OCI-LY3 (cell line): ENCODE data around the gene NAV2.

Source experiments
- H2AFZ ChIP-seq: fragments of 200-600, 300-600 bp; shearing (Covaris generic); 2 replicates; pipeline ENCODE4 v1.6.0; 2014; ENCODE audit warnings: antibody characterized with exemption, low read depth, low read length
- H3K27ac ChIP-seq: fragments of 200-600, 300-600 bp; sonication (generic); 2 replicates; pipeline ENCODE4 v1.5.1; 2014; ENCODE audit warnings: mild to moderate bottlenecking, low read length, moderate library complexity, mixed read lengths
- H3K27me3 ChIP-seq: fragments of 200-600, 300-600 bp; sonication (generic); 2 replicates; pipeline ENCODE4 v1.6.1; 2014; ENCODE audit warnings: low read depth, low read length, mixed read lengths
- H3K36me3 ChIP-seq: fragments of 200-600, 300-600 bp; sonication (generic); replicated peaks from 2 replicates; pipeline ENCODE3; 2014; ENCODE audit warnings: low read depth, low read length, mixed read lengths
- H3K4me1 ChIP-seq: fragments of 300-600, 200-600 bp; sonication (generic); 2 replicates; pipeline ENCODE4 v1.6.1; 2014; ENCODE audit warnings: low read length, mixed read lengths
- H3K4me2 ChIP-seq: fragments of 200-600, 300-600 bp; sonication (generic); 2 replicates; pipeline ENCODE4 v1.6.1; 2014; ENCODE audit warnings: low read length, mixed read lengths
- H3K4me3 ChIP-seq: fragments of 300-600, 200-600 bp; sonication (generic); 2 replicates; pipeline ENCODE4 v1.5.1; 2014; ENCODE audit warnings: antibody characterized with exemption, mild to moderate bottlenecking, low read length, moderate library complexity
- H3K79me2 ChIP-seq: fragments of 300-600, 200-600 bp; shearing (Covaris generic); 2 replicates; pipeline ENCODE4 v1.6.1; 2014; ENCODE audit warnings: mild to moderate bottlenecking, low read length, mixed read lengths
- H3K9ac ChIP-seq: fragments of 300-600, 200-600 bp; shearing (Covaris generic); 2 replicates; pipeline ENCODE4 v1.6.0; 2014; ENCODE audit warnings: mild to moderate bottlenecking, low read length, moderate library complexity
- H3K9me3 ChIP-seq: fragments of 200-600, 300-600 bp; shearing (Covaris generic); 2 replicates; pipeline ENCODE4 v1.6.1; 2014; ENCODE audit warnings: low read length, mixed read lengths; ENCODE audit not compliant: insufficient read depth
- H4K20me1 ChIP-seq: fragments of 200-600, 300-600 bp; sonication (generic); 2 replicates; pipeline ENCODE4 v1.6.1; 2016; ENCODE audit warnings: low read length, mixed read lengths; ENCODE audit not compliant: insufficient read depth
- EZH2phosphoT487 ChIP-seq: fragments of 200-600 bp; shearing (Covaris generic); IDR thresholded peaks from 2 replicates; pipeline ENCODE4 v1.6.1; 2018; ENCODE audit warnings: antibody characterized with exemption, mixed run types, low read depth
- TF ChIP-seq, protein P1 (sequence below): fragments of 200-600, 300-600 bp; sonication (generic); IDR thresholded peaks from 2 replicates; pipeline ENCODE4 v1.5.1; 2014; ENCODE audit warnings: antibody characterized with exemption, low read length, low read depth

The NAV2 gene

DNA sequence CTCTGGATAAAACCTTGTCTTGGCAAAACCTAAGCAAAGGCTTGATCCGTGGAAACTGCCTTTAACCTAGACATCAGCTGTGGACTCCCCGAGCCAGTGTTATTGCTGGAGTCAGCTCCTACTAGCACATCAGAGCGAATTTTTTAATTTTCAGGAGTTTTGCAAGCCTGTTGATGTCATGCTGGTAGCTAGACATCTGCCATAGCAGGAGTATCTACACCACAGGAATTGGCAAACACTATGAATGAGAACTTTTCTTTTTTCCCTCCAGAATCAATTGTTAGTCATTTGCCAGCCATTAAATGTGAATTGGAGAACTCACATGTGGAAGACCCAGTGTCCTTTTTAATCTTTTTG is 201.2 kb downstream of the NAV2 start:
- Histone ChIP-seq H3K9me3 (no peaks in the 10 kb centered on the region), H3K27ac (no peak overlapping the region), H3K27me3 (peaks cover 59% of the 10 kb centered on the region), H3K4me3 (no peak overlapping the region), H3K36me3 (no peaks in the 10 kb centered on the region), H3K9ac (no peak overlapping the region), H2AFZ (no peak overlapping the region), H3K79me2 (no peaks in the 10 kb centered on the region), H3K4me1 (no peaks in the 10 kb centered on the region), H4K20me1 (no peaks in the 10 kb centered on the region), H3K4me2 (no peak overlapping the region)
- no peak for TF ChIP-seq EZH2phosphoT487
- TF ChIP-seq, protein P1, sequence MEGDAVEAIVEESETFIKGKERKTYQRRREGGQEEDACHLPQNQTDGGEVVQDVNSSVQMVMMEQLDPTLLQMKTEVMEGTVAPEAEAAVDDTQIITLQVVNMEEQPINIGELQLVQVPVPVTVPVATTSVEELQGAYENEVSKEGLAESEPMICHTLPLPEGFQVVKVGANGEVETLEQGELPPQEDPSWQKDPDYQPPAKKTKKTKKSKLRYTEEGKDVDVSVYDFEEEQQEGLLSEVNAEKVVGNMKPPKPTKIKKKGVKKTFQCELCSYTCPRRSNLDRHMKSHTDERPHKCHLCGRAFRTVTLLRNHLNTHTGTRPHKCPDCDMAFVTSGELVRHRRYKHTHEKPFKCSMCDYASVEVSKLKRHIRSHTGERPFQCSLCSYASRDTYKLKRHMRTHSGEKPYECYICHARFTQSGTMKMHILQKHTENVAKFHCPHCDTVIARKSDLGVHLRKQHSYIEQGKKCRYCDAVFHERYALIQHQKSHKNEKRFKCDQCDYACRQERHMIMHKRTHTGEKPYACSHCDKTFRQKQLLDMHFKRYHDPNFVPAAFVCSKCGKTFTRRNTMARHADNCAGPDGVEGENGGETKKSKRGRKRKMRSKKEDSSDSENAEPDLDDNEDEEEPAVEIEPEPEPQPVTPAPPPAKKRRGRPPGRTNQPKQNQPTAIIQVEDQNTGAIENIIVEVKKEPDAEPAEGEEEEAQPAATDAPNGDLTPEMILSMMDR = no peak

DNA sequence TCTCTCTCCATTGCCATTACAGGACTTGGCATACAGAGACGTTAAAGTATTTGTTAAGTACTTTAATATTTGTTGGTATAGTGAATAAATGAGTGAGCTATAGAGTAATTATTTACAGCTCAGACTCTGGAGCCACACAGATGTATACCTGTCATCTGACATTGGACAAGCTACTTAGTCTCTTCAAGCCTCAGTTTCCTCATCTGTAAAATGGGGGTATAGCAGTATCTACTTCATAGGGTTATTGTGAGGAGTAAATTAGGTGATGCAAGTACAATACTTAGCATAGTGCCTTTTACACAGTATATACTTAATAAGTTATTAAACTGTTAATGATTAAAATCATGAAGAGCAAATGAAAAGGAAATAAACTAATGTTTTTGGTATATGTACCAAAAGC is 203.2 kb downstream of the NAV2 start:
- peaks cover 57% of the 10 kb centered on the region for H3K27me3 ChIP-seq
- H3K9me3 ChIP-seq = no peaks in the 10 kb centered on the region
- no peak overlapping the region for H3K4me2 ChIP-seq
- H3K27ac ChIP-seq = no peak overlapping the region
- H3K4me3 ChIP-seq = no peak overlapping the region
- no peak overlapping the region for H2AFZ ChIP-seq
- H3K9ac ChIP-seq = no peak overlapping the region
- TF ChIP-seq, protein P1 = no peak
- TF ChIP-seq EZH2phosphoT487 = no peak
- H3K79me2 ChIP-seq = no peaks in the 10 kb centered on the region
- no peaks in the 10 kb centered on the region for H3K4me1 ChIP-seq
- H4K20me1 ChIP-seq = no peaks in the 10 kb centered on the region
- no peaks in the 10 kb centered on the region for H3K36me3 ChIP-seq

DNA sequence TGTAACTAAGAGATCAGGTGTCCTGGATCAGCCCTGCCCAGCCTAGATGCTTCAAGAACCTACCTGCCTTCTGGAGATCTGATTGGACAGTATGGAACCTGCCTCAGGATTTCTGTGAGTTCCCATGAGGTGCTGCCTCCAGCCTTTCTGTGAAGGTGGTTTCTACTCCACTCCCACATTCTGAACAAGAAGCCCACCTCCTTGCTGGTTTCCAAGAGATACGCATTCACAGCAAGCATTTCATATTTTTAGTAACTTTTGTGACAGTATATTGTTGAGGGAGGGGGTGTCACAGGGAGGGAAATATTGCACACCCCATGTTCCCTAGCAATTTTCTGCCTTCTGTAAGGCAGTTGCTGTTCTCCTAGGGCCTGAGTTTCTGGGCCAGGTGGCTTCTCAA is 204.4 kb downstream of the NAV2 start:
- Histone ChIP-seq H3K4me2 (no peak overlapping the region), H3K27ac (no peak overlapping the region), H3K4me1 (no peaks in the 10 kb centered on the region)

DNA sequence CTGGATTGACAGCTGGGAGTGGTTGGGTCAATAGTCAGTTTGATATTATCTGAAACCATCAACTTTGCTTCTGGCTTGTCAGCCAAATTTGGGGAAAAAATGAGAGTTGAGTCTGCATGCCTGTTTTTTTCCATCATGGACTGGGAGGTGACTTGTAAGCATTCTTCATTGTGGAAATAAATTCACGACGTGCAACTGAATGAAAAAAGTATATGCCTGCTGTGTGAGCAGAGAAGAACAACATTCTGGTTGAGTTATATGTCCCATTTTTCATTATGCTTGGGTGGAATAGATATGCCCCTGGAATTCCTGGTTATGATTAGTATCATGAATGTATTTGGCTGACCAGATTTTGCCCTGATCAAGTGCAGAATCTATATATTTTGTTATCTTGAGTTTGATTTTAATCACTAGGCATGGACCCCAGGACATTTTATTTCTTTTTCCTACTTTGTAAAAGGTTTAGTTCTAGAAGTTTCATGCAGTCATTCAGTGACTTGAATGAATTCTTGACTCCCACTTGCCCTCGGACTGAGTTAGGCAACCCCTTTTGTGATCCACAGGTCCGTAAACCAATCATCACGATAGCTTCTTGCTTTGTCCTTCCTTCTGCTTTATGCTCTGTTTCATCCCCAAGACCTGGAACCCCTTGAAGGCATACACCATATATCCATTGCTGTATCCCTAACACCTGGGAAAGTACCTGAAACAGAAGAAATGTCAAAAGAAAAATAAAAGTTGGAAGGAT is 205.8 kb downstream of the NAV2 start:
- H3K4me2 ChIP-seq = no peak overlapping the region
- no peak overlapping the region for H3K9ac ChIP-seq
- no peak overlapping the region for H3K27ac ChIP-seq

More for the DNA sequence above, 204.4 kb downstream of the NAV2 start:
- Histone ChIP-seq H3K79me2 (no peaks in the 10 kb centered on the region), H3K4me3 (no peak overlapping the region), H3K36me3 (no peaks in the 10 kb centered on the region), H3K9me3 (no peaks in the 10 kb centered on the region), H3K27me3 (peaks cover 57% of the 10 kb centered on the region), H2AFZ (no peak overlapping the region), H4K20me1 (no peaks in the 10 kb centered on the region), H3K9ac (no peak overlapping the region)
- TF ChIP-seq EZH2phosphoT487 = no peak

More for the DNA sequence above, 205.8 kb downstream of the NAV2 start:
- Histone ChIP-seq H3K4me1 (no peaks in the 10 kb centered on the region), H3K9me3 (no peaks in the 10 kb centered on the region), H2AFZ (no peak overlapping the region), H3K79me2 (no peaks in the 10 kb centered on the region), H3K36me3 (no peaks in the 10 kb centered on the region), H4K20me1 (no peaks in the 10 kb centered on the region), H3K27me3 (peaks cover 57% of the 10 kb centered on the region), H3K4me3 (no peak overlapping the region)
- TF ChIP-seq, protein P1 = no peak
- TF ChIP-seq EZH2phosphoT487 = no peak
